ENCODE results near the gene KCNJ1. TPM values are rescaled to one million over a fixed set of nuclear protein-coding genes. Genes with fewer than 3 reads are reported as not detected.

The KCNJ1 gene
- total and polyA plus RNA-seq, 9 of the 15 experiments (the other 6 are each of a cell fraction or from before 2014, with no cell fraction given), result not detected

GRCh38 chr11:128890543-128891368 is 23.7 kb upstream of the KCNJ1 start, which contains the start of gene KCNJ5:
KCNJ5 (plus strand) TSS chr11:128891356; CDS start chr11:128911274, 19,918 bp downstream.
- BruUV-seq (replicated peaks), result no TSS peak
- Histone ChIP-seq H3K27me3 (ENCODE audit: control insufficient read depth in 2 of 2, insufficient read depth in 2 of 2, low read length in 2 of 2) (peaks cover 0 to 20% of the 10 kb centered on the region in 2 experiments; a peak in 3 of 5 replicates), H4K20me1 (replicated peaks; ENCODE audit: control insufficient read depth, insufficient read depth, low read length) (no peaks in the 10 kb centered on the region), H3K9me1 (ENCODE audit: control insufficient read depth, insufficient read depth, low read length) (no peaks in the 10 kb centered on the region), H2AFZ (ENCODE audit: low read depth, low read length) (no peak within 1 kb of the TSS), H3K4me2 (ENCODE audit: insufficient read depth, low read length) (no peak within 1 kb of the TSS), H3K9ac (ENCODE audit: insufficient read depth in 1 of 2, low read depth in 2 of 2, low read length in 2 of 2) (no peak within 1 kb of the TSS), H3K79me2 (ENCODE audit: control insufficient read depth, insufficient read depth, low read length) (no peaks in the 10 kb centered on the region), H3K36me3 (ENCODE audit: control insufficient read depth, insufficient read depth, low read length) (no peaks in the 10 kb centered on the region), H3K4me3 (no peak within 1 kb of the TSS), H3K27ac (ENCODE audit: extremely low read depth, low read depth, low read length) (no peak within 1 kb of the TSS), H3K9me3 (replicated peaks; ENCODE audit: control insufficient read depth, insufficient read depth, low read depth, low read length) (no peaks in the 10 kb centered on the region), H3K4me1 (replicated peaks in 1 of 2; ENCODE audit: control insufficient read depth in 2 of 2, insufficient read depth in 2 of 2, low read length in 2 of 2) (peaks cover 0 to 5% of the 10 kb centered on the region in 2 experiments; a peak in 2 of 5 replicates)
- no peak for ATAC-seq
- intact Hi-C loops (cut with micrococcal nuclease) (no loop called here), in situ Hi-C loops (cut with MboI) (loop anchor here (25.0 kb wide), 1 partner anchor 422 kb away; no protein-coding TSS in a partner anchor)
- no peak for FAIRE-seq
- ChIA-PET CTCF (ENCODE audit: low intra/inter-chr PET ratio) (no interaction called here), POLR2A (no interaction called here)
- no peak for DNase-seq (ENCODE audit: extremely low read depth in 1 of 4, low spot score in 3 of 4)
- WGBS (ENCODE audit: insufficient coverage, low coverage, missing lambda C conversion rate), result 19% methylated on average over 37 of the region's 85 CpGs
- no peak for TF ChIP-seq PHF20 (IDR thresholded peaks at IDR 0.05; ENCODE audit: partially characterized antibody)
- no peak for TF ChIP-seq SREBF2 (CRISPR knock-in tag; IDR thresholded peaks at IDR 0.05)
- TF ChIP-seq ZFPM2 (CRISPR knock-in tag; IDR thresholded peaks at IDR 0.05), result no peak
- TF ChIP-seq CHD2 (IDR thresholded peaks at IDR 0.05; ENCODE audit: low read depth, low read length), result no peak
- TF ChIP-seq HOMEZ (CRISPR knock-in tag; IDR thresholded peaks at IDR 0.05), result no peak
- TF ChIP-seq HDAC2 (IDR thresholded peaks at IDR 0.05), result no peak
- no peak for TF ChIP-seq CREB5 (CRISPR knock-in tag; IDR thresholded peaks at IDR 0.05)
- no peak for TF ChIP-seq FOXK1 (CRISPR knock-in tag; IDR thresholded peaks at IDR 0.05; ENCODE audit: borderline replicate concordance)
- no peak for TF ChIP-seq RERE (CRISPR knock-in tag; IDR thresholded peaks at IDR 0.05; ENCODE audit: borderline replicate concordance)
- no peak for TF ChIP-seq ZNF165 (CRISPR knock-in tag; IDR thresholded peaks at IDR 0.05; ENCODE audit: borderline replicate concordance)
- no peak for TF ChIP-seq ZNF561 (CRISPR knock-in tag; conservative IDR thresholded peaks at IDR 0.05)
